Measurements from ENCODE around the gene SLC7A10.

- TF ChIP-seq, protein P1, sequence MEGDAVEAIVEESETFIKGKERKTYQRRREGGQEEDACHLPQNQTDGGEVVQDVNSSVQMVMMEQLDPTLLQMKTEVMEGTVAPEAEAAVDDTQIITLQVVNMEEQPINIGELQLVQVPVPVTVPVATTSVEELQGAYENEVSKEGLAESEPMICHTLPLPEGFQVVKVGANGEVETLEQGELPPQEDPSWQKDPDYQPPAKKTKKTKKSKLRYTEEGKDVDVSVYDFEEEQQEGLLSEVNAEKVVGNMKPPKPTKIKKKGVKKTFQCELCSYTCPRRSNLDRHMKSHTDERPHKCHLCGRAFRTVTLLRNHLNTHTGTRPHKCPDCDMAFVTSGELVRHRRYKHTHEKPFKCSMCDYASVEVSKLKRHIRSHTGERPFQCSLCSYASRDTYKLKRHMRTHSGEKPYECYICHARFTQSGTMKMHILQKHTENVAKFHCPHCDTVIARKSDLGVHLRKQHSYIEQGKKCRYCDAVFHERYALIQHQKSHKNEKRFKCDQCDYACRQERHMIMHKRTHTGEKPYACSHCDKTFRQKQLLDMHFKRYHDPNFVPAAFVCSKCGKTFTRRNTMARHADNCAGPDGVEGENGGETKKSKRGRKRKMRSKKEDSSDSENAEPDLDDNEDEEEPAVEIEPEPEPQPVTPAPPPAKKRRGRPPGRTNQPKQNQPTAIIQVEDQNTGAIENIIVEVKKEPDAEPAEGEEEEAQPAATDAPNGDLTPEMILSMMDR (IDR thresholded peaks at IDR 0.05): no peak
- no peak for TF ChIP-seq POLR2A (IDR thresholded peaks at IDR 0.05)
These were observed 32.3 kb downstream of the SLC7A10 start for GRCh38 chr19:33193269-33193864.

Data from testis (tissue), 2 donors.